GM18861 (cell line): ENCODE results near the gene WEE2.
"Not testable (repeated sequence)": the region's sequence is repeated elsewhere in the genome, so short reads cannot be mapped to it uniquely, and the experiment has no call there.

Experiments used
- ATAC-seq: cut with Tn5 transposase; IDR thresholded peaks from one replicate; pipeline ENCODE4 v1.9.1; 2021; ENCODE audit not compliant: unreplicated experiment

Gene WEE2

GRCh38 chr7:141770083-141770583 lies 62.0 kb downstream of the WEE2 start:
- not testable (repeated sequence) for ATAC-seq

GRCh38 chr7:141776374-141776773 lies 68.2 kb downstream of the WEE2 start, which contains the start of gene TAS2R4:
Gene TAS2R4 (plus strand): TSS chr7:141776674. CDS start chr7:141778489, 1,815 bp downstream.
- no peak for ATAC-seq
